ENCODE measurements around the gene PKNOX1. TPM values are rescaled to one million over a fixed set of nuclear protein-coding genes. Genes with fewer than 3 reads are reported as not detected.

PKNOX1 gene
- polyA plus RNA-seq, 4 donors, result 4.7 to 11.8 (median 6.0) TPM

- WGBS, 3 donors, result 83 to 92% (median 91%) methylated on average over 6 of the region's 6 CpGs
- H3K36me3 ChIP-seq (ENCODE audit: control insufficient read depth in 3 of 3, insufficient read depth in 2 of 3, low read depth in 1 of 3, low read length in 3 of 3), result peaks cover 7 to 45% (median 10%) of the 10 kb centered on the region in 3 donors
Observed at GRCh38 chr21:43012596-43012995, 38.2 kb downstream of the PKNOX1 start.

GRCh38 chr21:43015906-43016540 lies 41.7 kb downstream of the PKNOX1 start:
- H3K9me3 ChIP-seq (ENCODE audit: control insufficient read depth in 2 of 2, insufficient read depth in 1 of 2, low read depth in 1 of 2, low read length in 1 of 2), result no peaks in the 10 kb centered on the region
- no peaks in the 10 kb centered on the region for H3K4me1 ChIP-seq (ENCODE audit: control insufficient read depth in 3 of 3, insufficient read depth in 2 of 3, low read depth in 1 of 3, low read length in 2 of 3)
- no peak overlapping the region for H3K27ac ChIP-seq (ENCODE audit: low read depth in 1 of 3, low read length in 2 of 3)
- no peaks in the 10 kb centered on the region for H3K27me3 ChIP-seq (ENCODE audit: control insufficient read depth in 3 of 3, insufficient read depth in 3 of 3, low read length in 3 of 3)
- 87 to 89% (median 88%) methylated on average over 13 of the region's 13 CpGs for WGBS, 3 donors
- no peak overlapping the region for H3K4me3 ChIP-seq (ENCODE audit: low read depth in 1 of 3, low read length in 3 of 3)
- H3K36me3 ChIP-seq (ENCODE audit: control insufficient read depth in 3 of 3, insufficient read depth in 2 of 3, low read depth in 1 of 3, low read length in 3 of 3), result peaks cover 10 to 51% (median 10%) of the 10 kb centered on the region in 3 donors
- no peak for DNase-seq
- no peak for FAIRE-seq

More at GRCh38 chr21:43012596-43012995, 38.2 kb downstream of the PKNOX1 start:
- Histone ChIP-seq H3K4me1 (ENCODE audit: control insufficient read depth in 3 of 3, insufficient read depth in 2 of 3, low read depth in 1 of 3, low read length in 2 of 3) (no peaks in the 10 kb centered on the region), H3K27ac (ENCODE audit: low read depth in 1 of 3, low read length in 2 of 3) (no peak overlapping the region), H3K27me3 (ENCODE audit: control insufficient read depth in 3 of 3, insufficient read depth in 3 of 3, low read length in 3 of 3) (no peaks in the 10 kb centered on the region), H3K4me3 (ENCODE audit: low read depth in 1 of 3, low read length in 3 of 3) (no peak overlapping the region), H3K9me3 (ENCODE audit: control insufficient read depth in 2 of 2, insufficient read depth in 1 of 2, low read depth in 1 of 2, low read length in 1 of 2) (no peaks in the 10 kb centered on the region)
- FAIRE-seq (no peak), DNase-seq (no peak)

- H3K36me3 ChIP-seq (ENCODE audit: control insufficient read depth in 3 of 3, insufficient read depth in 2 of 3, low read depth in 1 of 3, low read length in 3 of 3), result peaks cover 12 to 52% (median 16%) of the 10 kb centered on the region in 3 donors
- no peak for DNase-seq
Observed at GRCh38 chr21:43016728-43017127, 42.4 kb downstream of the PKNOX1 start.

GRCh38 chr21:43018519-43018918 lies 44.2 kb downstream of the PKNOX1 start:
- no peaks in the 10 kb centered on the region for H3K9me3 ChIP-seq (ENCODE audit: control insufficient read depth in 2 of 2, insufficient read depth in 1 of 2, low read depth in 1 of 2, low read length in 1 of 2)
- H3K4me3 ChIP-seq (ENCODE audit: low read depth in 1 of 3, low read length in 3 of 3), result no peak overlapping the region
- FAIRE-seq, result no peak
- no peaks in the 10 kb centered on the region for H3K4me1 ChIP-seq (ENCODE audit: control insufficient read depth in 3 of 3, insufficient read depth in 2 of 3, low read depth in 1 of 3, low read length in 2 of 3)
- H3K27ac ChIP-seq (ENCODE audit: low read depth in 1 of 3, low read length in 2 of 3), result no peak overlapping the region
- H3K36me3 ChIP-seq (ENCODE audit: control insufficient read depth in 3 of 3, insufficient read depth in 2 of 3, low read depth in 1 of 3, low read length in 3 of 3), result peaks cover 10 to 54% (median 13%) of the 10 kb centered on the region in 3 donors
- no peaks in the 10 kb centered on the region for H3K27me3 ChIP-seq (ENCODE audit: control insufficient read depth in 3 of 3, insufficient read depth in 3 of 3, low read length in 3 of 3)
- DNase-seq, result no peak
- 88 to 94% (median 89%) methylated on average over 9 to 10 of the region's 10 CpGs for WGBS, 3 donors

More at GRCh38 chr21:43016728-43017127, 42.4 kb downstream of the PKNOX1 start:
- 95 to 98% (median 97%) methylated on average over 13 of the region's 13 CpGs for WGBS, 3 donors
- H3K4me3 ChIP-seq (ENCODE audit: low read depth in 1 of 3, low read length in 3 of 3), result no peak overlapping the region
- no peak for FAIRE-seq
- no peaks in the 10 kb centered on the region for H3K9me3 ChIP-seq (ENCODE audit: control insufficient read depth in 2 of 2, insufficient read depth in 1 of 2, low read depth in 1 of 2, low read length in 1 of 2)
- no peak overlapping the region for H3K27ac ChIP-seq (ENCODE audit: low read depth in 1 of 3, low read length in 2 of 3)
- no peaks in the 10 kb centered on the region for H3K4me1 ChIP-seq (ENCODE audit: control insufficient read depth in 3 of 3, insufficient read depth in 2 of 3, low read depth in 1 of 3, low read length in 2 of 3)
- H3K27me3 ChIP-seq (ENCODE audit: control insufficient read depth in 3 of 3, insufficient read depth in 3 of 3, low read length in 3 of 3), result no peaks in the 10 kb centered on the region

GRCh38 chr21:43020177-43020576 lies 45.8 kb downstream of the PKNOX1 start:
- Histone ChIP-seq H3K9me3 (ENCODE audit: control insufficient read depth in 2 of 2, insufficient read depth in 1 of 2, low read depth in 1 of 2, low read length in 1 of 2) (no peaks in the 10 kb centered on the region), H3K4me1 (ENCODE audit: control insufficient read depth in 3 of 3, insufficient read depth in 2 of 3, low read depth in 1 of 3, low read length in 2 of 3) (no peaks in the 10 kb centered on the region), H3K27me3 (ENCODE audit: control insufficient read depth in 3 of 3, insufficient read depth in 3 of 3, low read length in 3 of 3) (no peaks in the 10 kb centered on the region), H3K4me3 (ENCODE audit: low read depth in 1 of 3, low read length in 3 of 3) (no peak overlapping the region), H3K36me3 (ENCODE audit: control insufficient read depth in 3 of 3, insufficient read depth in 2 of 3, low read depth in 1 of 3, low read length in 3 of 3) (peaks cover 11 to 68% (median 14%) of the 10 kb centered on the region in 3 donors), H3K27ac (ENCODE audit: low read depth in 1 of 3, low read length in 2 of 3) (no peak overlapping the region)
- DNase-seq (no peak), FAIRE-seq (no peak)
- WGBS, 3 donors, result 92 to 97% (median 96%) methylated on average over 12 to 13 of the region's 13 CpGs

GRCh38 chr21:43020771-43021170 lies 46.4 kb downstream of the PKNOX1 start:
- no peak for FAIRE-seq
- Histone ChIP-seq H3K36me3 (ENCODE audit: control insufficient read depth in 3 of 3, insufficient read depth in 2 of 3, low read depth in 1 of 3, low read length in 3 of 3) (peaks cover 14 to 72% (median 15%) of the 10 kb centered on the region in 3 donors), H3K27me3 (ENCODE audit: control insufficient read depth in 3 of 3, insufficient read depth in 3 of 3, low read length in 3 of 3) (no peaks in the 10 kb centered on the region), H3K4me3 (ENCODE audit: low read depth in 1 of 3, low read length in 3 of 3) (no peak overlapping the region), H3K9me3 (ENCODE audit: control insufficient read depth in 2 of 2, insufficient read depth in 1 of 2, low read depth in 1 of 2, low read length in 1 of 2) (no peaks in the 10 kb centered on the region), H3K4me1 (ENCODE audit: control insufficient read depth in 3 of 3, insufficient read depth in 2 of 3, low read depth in 1 of 3, low read length in 2 of 3) (no peaks in the 10 kb centered on the region), H3K27ac (ENCODE audit: low read depth in 1 of 3, low read length in 2 of 3) (no peak overlapping the region)
- DNase-seq, result no peak
- WGBS, 3 donors, result 91 to 93% (median 93%) methylated on average over 6 of the region's 6 CpGs

- peaks cover 14 to 71% (median 15%) of the 10 kb centered on the region in 3 donors for H3K36me3 ChIP-seq (ENCODE audit: control insufficient read depth in 3 of 3, insufficient read depth in 2 of 3, low read depth in 1 of 3, low read length in 3 of 3)
- WGBS, 3 donors, result 95 to 97% (median 95%) methylated on average over 10 of the region's 10 CpGs
- no peak for DNase-seq
- no peaks in the 10 kb centered on the region for H3K4me1 ChIP-seq (ENCODE audit: control insufficient read depth in 3 of 3, insufficient read depth in 2 of 3, low read depth in 1 of 3, low read length in 2 of 3)
- no peak overlapping the region for H3K4me3 ChIP-seq (ENCODE audit: low read depth in 1 of 3, low read length in 3 of 3)
- no peak overlapping the region for H3K27ac ChIP-seq (ENCODE audit: low read depth in 1 of 3, low read length in 2 of 3)
- FAIRE-seq, result no peak
- no peaks in the 10 kb centered on the region for H3K27me3 ChIP-seq (ENCODE audit: control insufficient read depth in 3 of 3, insufficient read depth in 3 of 3, low read length in 3 of 3)
- H3K9me3 ChIP-seq (ENCODE audit: control insufficient read depth in 2 of 2, insufficient read depth in 1 of 2, low read depth in 1 of 2, low read length in 1 of 2), result no peaks in the 10 kb centered on the region
Observed at GRCh38 chr21:43021191-43021590, 46.8 kb downstream of the PKNOX1 start.

GRCh38 chr21:43021756-43022600 lies 47.6 kb downstream of the PKNOX1 start:
- Histone ChIP-seq H3K4me3 (ENCODE audit: low read depth in 1 of 3, low read length in 3 of 3) (no peak overlapping the region), H3K9me3 (ENCODE audit: control insufficient read depth in 2 of 2, insufficient read depth in 1 of 2, low read depth in 1 of 2, low read length in 1 of 2) (no peaks in the 10 kb centered on the region), H3K27me3 (ENCODE audit: control insufficient read depth in 3 of 3, insufficient read depth in 3 of 3, low read length in 3 of 3) (no peaks in the 10 kb centered on the region), H3K27ac (ENCODE audit: low read depth in 1 of 3, low read length in 2 of 3) (no peak overlapping the region), H3K36me3 (ENCODE audit: control insufficient read depth in 3 of 3, insufficient read depth in 2 of 3, low read depth in 1 of 3, low read length in 3 of 3) (peaks cover 14 to 68% (median 15%) of the 10 kb centered on the region in 3 donors), H3K4me1 (ENCODE audit: control insufficient read depth in 3 of 3, insufficient read depth in 2 of 3, low read depth in 1 of 3, low read length in 2 of 3) (no peaks in the 10 kb centered on the region)
- FAIRE-seq (no peak), DNase-seq (no peak)
- WGBS, 3 donors, result 96 to 98% (median 97%) methylated on average over 23 to 28 of the region's 28 CpGs
